ENCODE data around the gene TMPRSS11B.

GRCh38 chr4:68193194-68193593, 52.3 kb downstream of the TMPRSS11B start:
- TF ChIP-seq POLR2AphosphoS5 (IDR thresholded peaks at IDR 0.05; ENCODE audit: low read depth, low read length) = no peak
- TF ChIP-seq POLR2A (IDR thresholded peaks at IDR 0.05; ENCODE audit: low read depth, low read length) = no peak

Measured in GM12892 (cell line).